GM23248 (cell line): ENCODE measurements around the gene SSH3.

Source experiments
- EZH2 ChIP-seq: fragments of 200-600 bp; sonication (generic); IDR thresholded peaks from 2 replicates; pipeline ENCODE4 v1.6.1; 2018; ENCODE audit warnings: antibody characterized with exemption, mild to moderate bottlenecking; ENCODE audit not compliant: insufficient read depth, poor library complexity, severe bottlenecking
- EZH2phosphoT487 ChIP-seq: fragments of 200-600 bp; sonication (generic); IDR thresholded peaks from 2 replicates; pipeline ENCODE4 v1.6.1; 2018; ENCODE audit warnings: antibody characterized with exemption, moderate library complexity, mild to moderate bottlenecking, low read depth; ENCODE audit not compliant: insufficient read depth

DNA sequence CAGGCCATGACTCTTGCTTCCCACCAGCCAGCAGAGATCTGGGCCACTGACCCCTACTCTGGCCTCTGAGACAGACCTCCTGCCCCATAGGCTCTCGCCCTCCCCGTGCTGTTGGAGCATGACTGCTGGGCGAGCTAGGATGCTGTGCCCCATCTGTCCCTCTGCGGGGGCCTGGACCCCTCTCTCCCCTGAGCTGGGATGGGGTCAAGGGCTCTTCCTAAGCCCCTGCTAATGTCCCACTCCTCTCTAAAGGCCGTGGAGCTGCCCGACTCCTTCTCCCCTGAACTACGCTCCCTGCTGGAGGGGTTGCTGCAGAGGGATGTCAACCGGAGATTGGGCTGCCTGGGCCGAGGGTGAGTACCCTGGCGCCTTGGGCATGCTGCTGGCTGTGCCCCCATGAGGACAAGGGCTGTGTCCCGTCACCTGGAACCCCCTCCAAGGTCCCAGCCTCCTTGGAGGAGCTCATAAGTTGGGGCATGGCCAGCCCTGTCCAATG lies 20.4 kb upstream of the SSH3 start:
- TF ChIP-seq EZH2 (no peak), EZH2phosphoT487 (no peak)
